GM18867 (cell line): ENCODE results near the gene MBL2.

ENCODE experiments used
- ATAC-seq: cut with Tn5 transposase; IDR thresholded peaks from one replicate; pipeline ENCODE4 v1.9.1; 2021; ENCODE audit warnings: mild to moderate bottlenecking, moderate library complexity; ENCODE audit not compliant: unreplicated experiment

The MBL2 gene

GRCh38 chr10:52740913-52741675 lies 31.5 kb downstream of the MBL2 start:
- ATAC-seq: peak; percentile 58

- no peak for ATAC-seq
Observed at GRCh38 chr10:52740155-52740549, 32.4 kb downstream of the MBL2 start.

- no peak for ATAC-seq
Observed at GRCh38 chr10:52739380-52740154, 33.0 kb downstream of the MBL2 start.

- no peak for ATAC-seq
Observed at GRCh38 chr10:52738951-52739350, 33.6 kb downstream of the MBL2 start.

GRCh38 chr10:52729271-52730104 lies 43.1 kb downstream of the MBL2 start:
- ATAC-seq: peak; percentile 64

- ATAC-seq: no peak
Observed at GRCh38 chr10:52720018-52720417, 52.6 kb downstream of the MBL2 start.
